Measurements from ENCODE around the gene KRT9.

GRCh38 chr17:41593306-41593981 is 21.6 kb upstream of the KRT9 start:
- TF ChIP-seq EZH2 (IDR thresholded peaks at IDR 0.05; ENCODE audit: borderline replicate concordance, low read depth, low read length, severe bottlenecking) (no peak), JUN (IDR thresholded peaks at IDR 0.05; ENCODE audit: borderline replicate concordance, insufficient read depth, insufficient read length, low read depth) (no peak), GATA2 (IDR thresholded peaks at IDR 0.05; ENCODE audit: insufficient read depth, insufficient read length, low read depth, low read length) (no peak), POLR2AphosphoS5 (IDR thresholded peaks at IDR 0.05; ENCODE audit: insufficient read depth, low read depth, low read length) (no peak), POLR2A (IDR thresholded peaks at IDR 0.05; ENCODE audit: low read depth, low read length) (no peak), MYC (IDR thresholded peaks at IDR 0.05; ENCODE audit: low read depth, low read length) (no peak)
- TF ChIP-seq, protein P1, sequence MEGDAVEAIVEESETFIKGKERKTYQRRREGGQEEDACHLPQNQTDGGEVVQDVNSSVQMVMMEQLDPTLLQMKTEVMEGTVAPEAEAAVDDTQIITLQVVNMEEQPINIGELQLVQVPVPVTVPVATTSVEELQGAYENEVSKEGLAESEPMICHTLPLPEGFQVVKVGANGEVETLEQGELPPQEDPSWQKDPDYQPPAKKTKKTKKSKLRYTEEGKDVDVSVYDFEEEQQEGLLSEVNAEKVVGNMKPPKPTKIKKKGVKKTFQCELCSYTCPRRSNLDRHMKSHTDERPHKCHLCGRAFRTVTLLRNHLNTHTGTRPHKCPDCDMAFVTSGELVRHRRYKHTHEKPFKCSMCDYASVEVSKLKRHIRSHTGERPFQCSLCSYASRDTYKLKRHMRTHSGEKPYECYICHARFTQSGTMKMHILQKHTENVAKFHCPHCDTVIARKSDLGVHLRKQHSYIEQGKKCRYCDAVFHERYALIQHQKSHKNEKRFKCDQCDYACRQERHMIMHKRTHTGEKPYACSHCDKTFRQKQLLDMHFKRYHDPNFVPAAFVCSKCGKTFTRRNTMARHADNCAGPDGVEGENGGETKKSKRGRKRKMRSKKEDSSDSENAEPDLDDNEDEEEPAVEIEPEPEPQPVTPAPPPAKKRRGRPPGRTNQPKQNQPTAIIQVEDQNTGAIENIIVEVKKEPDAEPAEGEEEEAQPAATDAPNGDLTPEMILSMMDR (IDR thresholded peaks at IDR 0.05; ENCODE audit: extremely low read depth in 1 of 2, insufficient read depth in 1 of 2, low read depth in 1 of 2, low read length in 2 of 2) = no peak
- TF ChIP-seq, protein P2, sequence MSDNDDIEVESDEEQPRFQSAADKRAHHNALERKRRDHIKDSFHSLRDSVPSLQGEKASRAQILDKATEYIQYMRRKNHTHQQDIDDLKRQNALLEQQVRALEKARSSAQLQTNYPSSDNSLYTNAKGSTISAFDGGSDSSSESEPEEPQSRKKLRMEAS (IDR thresholded peaks at IDR 0.05; ENCODE audit: insufficient read depth, insufficient read length) = no peak

Measured in endothelial cell of umbilical vein (primary cell).